Effector memory CD4-positive, alpha-beta T cell (primary cell): ENCODE results near the gene TFDP3.

Experiments used
- DNase-seq, 3 donors: peaks; one replicate each; pipeline ENCODE4 v3.0.0-alpha.2; 2020
- H3K27ac ChIP-seq: 2 replicates; pipeline ENCODE4 v1.7.0; 2013; ENCODE audit warnings: mild to moderate bottlenecking, low read length, moderate library complexity; ENCODE audit not compliant: insufficient read depth, poor library complexity, severe bottlenecking
- H3K27me3 ChIP-seq: replicated peaks from 2 replicates; pipeline ENCODE4 v1.7.0; 2013; ENCODE audit warnings: mild to moderate bottlenecking, low read length; ENCODE audit not compliant: insufficient read depth, control insufficient read depth, poor library complexity, severe bottlenecking
- H3K36me3 ChIP-seq: 2 replicates; pipeline ENCODE4 v1.7.0; 2013; ENCODE audit warnings: mild to moderate bottlenecking, low read length, moderate library complexity; ENCODE audit not compliant: control insufficient read depth, insufficient read depth
- H3K4me1 ChIP-seq: 2 replicates; pipeline ENCODE4 v1.7.0; 2013; ENCODE audit warnings: low read length, mild to moderate bottlenecking; ENCODE audit not compliant: control insufficient read depth, insufficient read depth, poor library complexity, severe bottlenecking
- H3K4me3 ChIP-seq: 2 replicates; pipeline ENCODE4 v1.7.0; 2013; ENCODE audit warnings: low read length, low read depth, mild to moderate bottlenecking; ENCODE audit not compliant: insufficient read depth, poor library complexity, severe bottlenecking
- H3K9me3 ChIP-seq: 2 replicates; pipeline ENCODE4 v1.7.0; 2013; ENCODE audit warnings: mild to moderate bottlenecking, low read length, moderate library complexity; ENCODE audit not compliant: control insufficient read depth
- total RNA-seq, 3 donors: gene quantifications; one replicate each; lab custom pipeline; 2026; lab: John Stamatoyannopoulos, UW

The TFDP3 gene
- 0 reads per million in 3 donors for total RNA-seq

GRCh38 chrX:133218329-133218728 lies at the start of gene TFDP3:
TFDP3 (minus strand) TSS chrX:133218354; CDS start chrX:133218259, 95 bp downstream.
- H3K4me1 ChIP-seq: no peaks in the 10 kb centered on the region
- H3K27me3 ChIP-seq: no peaks in the 10 kb centered on the region
- no peak within 1 kb of the TSS for H3K4me3 ChIP-seq
- no peak for DNase-seq
- H3K36me3 ChIP-seq: no peaks in the 10 kb centered on the region
- no peak within 1 kb of the TSS for H3K27ac ChIP-seq
- no peaks in the 10 kb centered on the region for H3K9me3 ChIP-seq

DNA sequence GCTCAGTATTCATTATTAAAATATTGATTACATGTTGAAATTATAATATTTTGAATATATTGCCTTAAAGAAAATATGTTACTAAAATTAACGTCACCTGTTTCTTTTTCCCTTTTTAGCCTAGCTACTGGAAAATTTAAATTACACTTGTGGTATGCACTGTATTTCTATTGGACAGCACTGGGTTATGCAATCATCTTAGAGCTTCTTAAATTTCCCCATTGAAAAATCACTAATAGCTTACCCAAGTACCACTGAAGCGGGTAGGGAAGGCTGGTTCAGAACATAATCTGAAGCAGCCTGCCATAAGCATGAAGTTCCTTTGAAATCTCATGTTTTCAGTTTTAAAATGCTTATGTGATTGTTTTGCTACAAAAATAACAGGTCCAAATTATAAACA lies 49.5 kb upstream of the TFDP3 start:
- no peak for DNase-seq

GRCh38 chrX:133265331-133265730 lies 47.2 kb upstream of the TFDP3 start:
- DNase-seq: no peak
- no peak overlapping the region for H3K4me3 ChIP-seq
- no peaks in the 10 kb centered on the region for H3K36me3 ChIP-seq
- no peaks in the 10 kb centered on the region for H3K27me3 ChIP-seq
- H3K4me1 ChIP-seq: no peaks in the 10 kb centered on the region
- no peaks in the 10 kb centered on the region for H3K9me3 ChIP-seq
- H3K27ac ChIP-seq: no peak overlapping the region

More for the DNA sequence above, 49.5 kb upstream of the TFDP3 start:
- Histone ChIP-seq H3K4me1 (no peaks in the 10 kb centered on the region), H3K27me3 (no peaks in the 10 kb centered on the region), H3K4me3 (no peak overlapping the region), H3K36me3 (no peaks in the 10 kb centered on the region), H3K9me3 (no peaks in the 10 kb centered on the region), H3K27ac (no peak overlapping the region)

DNA sequence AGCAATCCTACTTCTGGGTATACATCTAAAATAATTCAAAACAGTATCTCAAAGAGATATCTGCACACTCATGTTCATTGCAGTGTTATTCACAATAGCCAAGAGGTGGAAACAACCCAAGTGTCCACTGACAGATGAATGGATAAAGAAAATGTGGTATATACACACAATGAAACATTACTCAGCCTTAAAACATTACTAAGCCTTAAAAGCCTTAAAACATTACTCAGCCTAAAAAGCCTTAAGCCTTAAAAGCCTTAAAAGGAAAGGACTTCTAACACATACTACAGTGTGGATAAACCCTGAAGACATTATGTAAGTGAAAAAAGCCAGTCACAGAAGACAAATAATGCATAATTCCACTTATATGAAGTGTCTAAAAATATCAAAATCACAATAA lies 40.3 kb upstream of the TFDP3 start:
- Histone ChIP-seq H3K4me1 (no peaks in the 10 kb centered on the region), H3K4me3 (no peak overlapping the region), H3K27me3 (no peaks in the 10 kb centered on the region), H3K36me3 (no peaks in the 10 kb centered on the region), H3K27ac (no peak overlapping the region), H3K9me3 (no peaks in the 10 kb centered on the region)
- no peak for DNase-seq

GRCh38 chrX:133254666-133255065 lies 36.5 kb upstream of the TFDP3 start:
- no peaks in the 10 kb centered on the region for H3K27me3 ChIP-seq
- H3K36me3 ChIP-seq: no peaks in the 10 kb centered on the region
- no peak for DNase-seq
- H3K27ac ChIP-seq: no peak overlapping the region
- no peaks in the 10 kb centered on the region for H3K4me1 ChIP-seq
- no peak overlapping the region for H3K4me3 ChIP-seq
- no peaks in the 10 kb centered on the region for H3K9me3 ChIP-seq

- Histone ChIP-seq H3K9me3 (no peaks in the 10 kb centered on the region), H3K27me3 (no peaks in the 10 kb centered on the region), H3K27ac (no peak overlapping the region)
Measured at GRCh38 chrX:133251204-133251603, 33.0 kb upstream of the TFDP3 start.

GRCh38 chrX:133250184-133251100 lies 32.3 kb upstream of the TFDP3 start:
- Histone ChIP-seq H3K4me1 (no peaks in the 10 kb centered on the region), H3K36me3 (no peaks in the 10 kb centered on the region), H3K27me3 (no peaks in the 10 kb centered on the region), H3K4me3 (no peak overlapping the region), H3K9me3 (no peaks in the 10 kb centered on the region), H3K27ac (no peak overlapping the region)
- no peak for DNase-seq

More at GRCh38 chrX:133251204-133251603, 33.0 kb upstream of the TFDP3 start:
- H3K4me3 ChIP-seq: no peak overlapping the region
- H3K36me3 ChIP-seq: no peaks in the 10 kb centered on the region
- H3K4me1 ChIP-seq: no peaks in the 10 kb centered on the region
- DNase-seq: no peak

- no peaks in the 10 kb centered on the region for H3K36me3 ChIP-seq
- no peak for DNase-seq
Measured at GRCh38 chrX:133249266-133250058, 31.3 kb upstream of the TFDP3 start.

DNA sequence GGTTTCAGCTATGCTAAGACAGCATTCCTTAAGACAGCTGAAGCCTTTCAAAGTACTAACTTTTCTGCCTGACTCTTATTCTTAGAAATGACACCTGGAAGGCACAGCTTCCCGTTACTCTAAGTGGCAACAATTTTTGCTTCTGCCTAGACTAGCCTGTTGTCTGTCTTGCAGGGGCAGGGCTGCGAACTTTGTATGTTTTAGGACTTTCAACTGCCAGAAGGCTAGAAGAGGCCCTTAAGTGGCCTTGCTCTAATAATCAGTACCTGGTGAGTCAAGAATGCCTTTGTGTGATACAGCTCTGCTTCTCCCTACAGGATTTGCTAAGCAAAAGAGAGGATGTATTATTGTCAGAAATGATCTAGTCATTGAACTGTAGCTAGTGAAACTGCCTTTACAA lies 30.0 kb upstream of the TFDP3 start:
- no peak overlapping the region for H3K27ac ChIP-seq
- H3K36me3 ChIP-seq: no peaks in the 10 kb centered on the region
- no peaks in the 10 kb centered on the region for H3K27me3 ChIP-seq
- H3K4me3 ChIP-seq: no peak overlapping the region
- DNase-seq: no peak
- H3K9me3 ChIP-seq: no peaks in the 10 kb centered on the region
- H3K4me1 ChIP-seq: no peaks in the 10 kb centered on the region

More at GRCh38 chrX:133249266-133250058, 31.3 kb upstream of the TFDP3 start:
- Histone ChIP-seq H3K4me3 (no peak overlapping the region), H3K27ac (no peak overlapping the region), H3K27me3 (no peaks in the 10 kb centered on the region), H3K4me1 (no peaks in the 10 kb centered on the region), H3K9me3 (no peaks in the 10 kb centered on the region)

GRCh38 chrX:133246921-133247320 lies 28.8 kb upstream of the TFDP3 start:
- DNase-seq: no peak
- Histone ChIP-seq H3K27me3 (no peaks in the 10 kb centered on the region), H3K9me3 (no peaks in the 10 kb centered on the region), H3K4me1 (no peaks in the 10 kb centered on the region), H3K4me3 (no peak overlapping the region), H3K27ac (no peak overlapping the region), H3K36me3 (no peaks in the 10 kb centered on the region)
